ENCODE results near the gene GSS.

DNA sequence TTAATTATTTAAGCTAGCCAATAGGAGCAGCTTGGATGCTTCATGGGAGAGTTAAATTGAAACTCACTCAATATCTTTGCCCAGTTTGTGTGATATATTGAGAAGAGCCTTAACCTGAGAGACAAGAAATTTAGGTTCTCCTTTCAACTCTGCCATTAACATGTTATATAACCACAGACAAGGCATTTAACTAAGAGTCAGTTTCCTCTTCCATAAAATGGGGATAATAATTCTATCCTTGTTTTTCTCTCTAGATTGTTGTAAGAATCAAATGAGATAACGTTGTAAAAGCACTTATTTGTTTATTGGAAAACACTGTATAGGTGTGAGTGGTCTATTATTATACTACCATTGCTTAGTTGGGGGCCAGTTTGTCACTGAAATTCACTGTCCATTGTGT lies 71.3 kb downstream of the GSS start:
- TF ChIP-seq, protein P1, sequence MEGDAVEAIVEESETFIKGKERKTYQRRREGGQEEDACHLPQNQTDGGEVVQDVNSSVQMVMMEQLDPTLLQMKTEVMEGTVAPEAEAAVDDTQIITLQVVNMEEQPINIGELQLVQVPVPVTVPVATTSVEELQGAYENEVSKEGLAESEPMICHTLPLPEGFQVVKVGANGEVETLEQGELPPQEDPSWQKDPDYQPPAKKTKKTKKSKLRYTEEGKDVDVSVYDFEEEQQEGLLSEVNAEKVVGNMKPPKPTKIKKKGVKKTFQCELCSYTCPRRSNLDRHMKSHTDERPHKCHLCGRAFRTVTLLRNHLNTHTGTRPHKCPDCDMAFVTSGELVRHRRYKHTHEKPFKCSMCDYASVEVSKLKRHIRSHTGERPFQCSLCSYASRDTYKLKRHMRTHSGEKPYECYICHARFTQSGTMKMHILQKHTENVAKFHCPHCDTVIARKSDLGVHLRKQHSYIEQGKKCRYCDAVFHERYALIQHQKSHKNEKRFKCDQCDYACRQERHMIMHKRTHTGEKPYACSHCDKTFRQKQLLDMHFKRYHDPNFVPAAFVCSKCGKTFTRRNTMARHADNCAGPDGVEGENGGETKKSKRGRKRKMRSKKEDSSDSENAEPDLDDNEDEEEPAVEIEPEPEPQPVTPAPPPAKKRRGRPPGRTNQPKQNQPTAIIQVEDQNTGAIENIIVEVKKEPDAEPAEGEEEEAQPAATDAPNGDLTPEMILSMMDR (conservative IDR thresholded peaks at IDR 0.05; ENCODE audit: low read depth, low read length): no peak
- no peak for TF ChIP-seq EZH2 (IDR thresholded peaks at IDR 0.05; ENCODE audit: borderline replicate concordance, low read depth, low read length, poor library complexity, severe bottlenecking)

All from A673 (cell line).